SJCRH30 (cell line): Measurements from ENCODE around the gene ASB7. TPM values are rescaled to one million over a fixed set of nuclear protein-coding genes. Genes with fewer than 3 reads are reported as not detected.
"Not testable (repeated sequence)": the region's sequence is repeated elsewhere in the genome, so short reads cannot be mapped to it uniquely, and the experiment has no call there.

ENCODE experiments used
- DNase-seq, 2 experiments: peaks; one replicate each; pipeline ENCODE4 v3.0.0-alpha.2; 2015 to 2020
- H3K27ac ChIP-seq: fragments of 250-450 bp; sonication (Bioruptor Pico); 2 replicates; pipeline ENCODE4 v1.5.1; 2020; ENCODE audit warnings: mild to moderate bottlenecking, moderate library complexity
- H3K27me3 ChIP-seq: fragments of 250-450 bp; sonication (Bioruptor Pico); 2 replicates; pipeline ENCODE4 v1.5.1; 2020; ENCODE audit warnings: mild to moderate bottlenecking, moderate library complexity
- H3K36me3 ChIP-seq: fragments of 250-450 bp; sonication (Bioruptor Pico); 2 replicates; pipeline ENCODE4 v1.5.1; 2020; ENCODE audit warnings: mild to moderate bottlenecking, moderate library complexity
- H3K4me1 ChIP-seq: fragments of 250-450 bp; sonication (Bioruptor Pico); 2 replicates; pipeline ENCODE4 v1.5.1; 2020; ENCODE audit warnings: mild to moderate bottlenecking, moderate library complexity
- H3K4me3 ChIP-seq: fragments of 250-450 bp; sonication (Bioruptor Pico); 2 replicates; pipeline ENCODE4 v1.5.1; 2020; ENCODE audit warnings: mild to moderate bottlenecking, moderate library complexity
- H3K9me3 ChIP-seq: fragments of 250-450 bp; sonication (Bioruptor Pico); replicated peaks from 2 replicates; pipeline ENCODE4 v1.5.1; 2020; ENCODE audit warnings: mild to moderate bottlenecking, moderate library complexity
- total RNA-seq: library from RNA; depleted of rRNA; stranded (reverse); fragments of >200 nt; shearing (Covaris generic); gene quantifications from 2 replicates; pipeline ENCODE4 v1.2.3, GENCODE V29; 2014

ASB7 gene
- total RNA-seq, 1 experiment from 2014 or later, result 16.2 TPM

- Histone ChIP-seq H3K27me3 (no peaks in the 10 kb centered on the region), H3K4me1 (0 out of 2 replicates have a peak, but pooled peaks cover 3% of the 10 kb centered on the region), H3K27ac (no peak overlapping the region), H3K4me3 (no peak overlapping the region), H3K9me3 (peaks cover 35% of the 10 kb centered on the region), H3K36me3 (peaks cover 2% of the 10 kb centered on the region; the same call in 1 of the 2 replicates)
- peak in 1 of 2 experiments; percentile 46 for DNase-seq
These were observed 13.6 kb upstream of the ASB7 start for GRCh38 chr15:100588638-100589242.

- H3K4me3 ChIP-seq, H3K4me1 ChIP-seq, DNase-seq, H3K36me3 ChIP-seq, H3K27ac ChIP-seq, H3K27me3 ChIP-seq: not testable (repeated sequence)
- peaks cover 32% of the 10 kb centered on the region for H3K9me3 ChIP-seq
These were observed 11.2 kb upstream of the ASB7 start for GRCh38 chr15:100591163-100591562.

GRCh38 chr15:100591835-100592234 lies 10.6 kb upstream of the ASB7 start:
- Histone ChIP-seq H3K9me3 (peaks cover 31% of the 10 kb centered on the region), H3K27ac (no peak overlapping the region), H3K27me3 (no peaks in the 10 kb centered on the region), H3K36me3 (0 out of 2 replicates have a peak, but pooled peaks cover 2% of the 10 kb centered on the region), H3K4me1 (0 out of 2 replicates have a peak, but pooled peaks cover 3% of the 10 kb centered on the region), H3K4me3 (no peak overlapping the region)
- no peak for DNase-seq

GRCh38 chr15:100592898-100593297 lies 9.5 kb upstream of the ASB7 start:
- Histone ChIP-seq H3K27ac (no peak overlapping the region), H3K4me3 (no peak overlapping the region)

GRCh38 chr15:100593431-100593830 lies 9.0 kb upstream of the ASB7 start:
- H3K4me1 ChIP-seq, result 0 out of 2 replicates have a peak, but pooled peaks cover 3% of the 10 kb centered on the region
- DNase-seq, result no peak
- H3K9me3 ChIP-seq, result peaks cover 17% of the 10 kb centered on the region
- no peak overlapping the region for H3K4me3 ChIP-seq
- H3K27ac ChIP-seq, result no peak overlapping the region
- no peaks in the 10 kb centered on the region for H3K27me3 ChIP-seq
- 0 out of 2 replicates have a peak, but pooled peaks cover 1% of the 10 kb centered on the region for H3K36me3 ChIP-seq

More at GRCh38 chr15:100592898-100593297, 9.5 kb upstream of the ASB7 start:
- peak; percentile 62 to 77 for DNase-seq
- Histone ChIP-seq H3K36me3 (0 out of 2 replicates have a peak, but pooled peaks cover 2% of the 10 kb centered on the region), H3K9me3 (peaks cover 23% of the 10 kb centered on the region), H3K27me3 (no peaks in the 10 kb centered on the region), H3K4me1 (0 out of 2 replicates have a peak, but pooled peaks cover 3% of the 10 kb centered on the region)

- H3K9me3 ChIP-seq, result no peaks in the 10 kb centered on the region
- H3K27ac ChIP-seq, result no peak overlapping the region
- H3K4me1 ChIP-seq, result 0 out of 2 replicates have a peak, but pooled peaks cover 3% of the 10 kb centered on the region
- H3K27me3 ChIP-seq, result no peaks in the 10 kb centered on the region
- no peak for DNase-seq
- no peaks in the 10 kb centered on the region for H3K36me3 ChIP-seq
- H3K4me3 ChIP-seq, result no peak overlapping the region
These were observed 6.4 kb upstream of the ASB7 start for GRCh38 chr15:100595964-100596363.

- no peak overlapping the region for H3K27ac ChIP-seq
- 0 out of 2 replicates have a peak, but pooled peaks cover 3% of the 10 kb centered on the region for H3K4me1 ChIP-seq
- no peak for DNase-seq
- H3K36me3 ChIP-seq, result no peaks in the 10 kb centered on the region
- H3K27me3 ChIP-seq, result no peaks in the 10 kb centered on the region
- no peaks in the 10 kb centered on the region for H3K9me3 ChIP-seq
- no peak overlapping the region for H3K4me3 ChIP-seq
These were observed 5.6 kb upstream of the ASB7 start for GRCh38 chr15:100596792-100597191.

- DNase-seq, result no peak
- Histone ChIP-seq H3K27me3 (no peaks in the 10 kb centered on the region), H3K27ac (no peak overlapping the region), H3K4me1 (0 out of 2 replicates have a peak, but pooled peaks cover 3% of the 10 kb centered on the region), H3K36me3 (no peaks in the 10 kb centered on the region), H3K9me3 (no peaks in the 10 kb centered on the region), H3K4me3 (no peak overlapping the region)
These were observed 4.5 kb upstream of the ASB7 start for GRCh38 chr15:100597862-100598261.

GRCh38 chr15:100598655-100599054 lies 3.7 kb upstream of the ASB7 start:
- Histone ChIP-seq H3K4me1 (peaks cover 3% of the 10 kb centered on the region), H3K9me3 (no peaks in the 10 kb centered on the region), H3K27me3 (no peaks in the 10 kb centered on the region), H3K27ac (no peak overlapping the region), H3K36me3 (no peaks in the 10 kb centered on the region), H3K4me3 (no peak overlapping the region)
- no peak for DNase-seq

GRCh38 chr15:100601163-100601562 lies 1.2 kb upstream of the ASB7 start:
- peaks cover 8% of the 10 kb centered on the region for H3K4me1 ChIP-seq
- DNase-seq, result peak; percentile 8 to 33
- no peaks in the 10 kb centered on the region; the same call in 1 of the 2 replicates for H3K36me3 ChIP-seq
- H3K4me3 ChIP-seq, result peak overlapping the region; percentile 84
- no peaks in the 10 kb centered on the region for H3K9me3 ChIP-seq
- no peaks in the 10 kb centered on the region for H3K27me3 ChIP-seq
- H3K27ac ChIP-seq, result no peak overlapping the region; the same call in 1 of the 2 replicates

GRCh38 chr15:100601617-100602063 lies 749 bp upstream of the ASB7 start:
- H3K4me3 ChIP-seq, result peak overlapping the region; percentile 84
- peaks cover 8% of the 10 kb centered on the region for H3K4me1 ChIP-seq
- H3K36me3 ChIP-seq, result no peaks in the 10 kb centered on the region; the same call in 1 of the 2 replicates
- H3K27ac ChIP-seq, result peak overlapping the region; percentile 28; the same call in 1 of the 2 replicates
- no peak for DNase-seq
- no peaks in the 10 kb centered on the region for H3K27me3 ChIP-seq
- H3K9me3 ChIP-seq, result no peaks in the 10 kb centered on the region

GRCh38 chr15:100602823-100603393 lies 519 bp downstream of the ASB7 start:
- Histone ChIP-seq H3K4me1 (peaks cover 8% of the 10 kb centered on the region), H3K27me3 (no peaks in the 10 kb centered on the region), H3K4me3 (peak overlapping the region; percentile 84), H3K27ac (peak overlapping the region; percentile 14; the same call in 1 of the 2 replicates), H3K9me3 (no peaks in the 10 kb centered on the region), H3K36me3 (peaks cover under 1% of the 10 kb centered on the region)
- peak in 1 of 2 experiments; percentile 70 for DNase-seq

GRCh38 chr15:100612539-100612938 lies 10.2 kb downstream of the ASB7 start:
- Histone ChIP-seq H3K36me3 (peaks cover 45% of the 10 kb centered on the region), H3K27me3 (no peaks in the 10 kb centered on the region), H3K27ac (no peak overlapping the region), H3K4me3 (no peak overlapping the region), H3K9me3 (no peaks in the 10 kb centered on the region), H3K4me1 (no peaks in the 10 kb centered on the region)
- DNase-seq, result no peak

GRCh38 chr15:100613208-100613607 lies 10.8 kb downstream of the ASB7 start:
- Histone ChIP-seq H3K4me1 (no peaks in the 10 kb centered on the region), H3K36me3 (peaks cover 42% of the 10 kb centered on the region)

GRCh38 chr15:100614336-100614735 lies 11.9 kb downstream of the ASB7 start:
- DNase-seq, result no peak
- Histone ChIP-seq H3K9me3 (no peaks in the 10 kb centered on the region), H3K4me1 (no peaks in the 10 kb centered on the region), H3K27ac (no peak overlapping the region), H3K27me3 (no peaks in the 10 kb centered on the region), H3K4me3 (no peak overlapping the region), H3K36me3 (peaks cover 45% of the 10 kb centered on the region)

More at GRCh38 chr15:100613208-100613607, 10.8 kb downstream of the ASB7 start:
- Histone ChIP-seq H3K4me3 (no peak overlapping the region), H3K27ac (no peak overlapping the region), H3K9me3 (no peaks in the 10 kb centered on the region), H3K27me3 (no peaks in the 10 kb centered on the region)
- no peak for DNase-seq
